A673 (cell line): Measurements from ENCODE around the gene DHRS1. TPM values are rescaled to one million over a fixed set of nuclear protein-coding genes. Genes with fewer than 3 reads are reported as not detected.

ENCODE experiments used
- BruUV-seq: library from RNA; stranded (reverse); fragments of 400-500 nt; replicated peaks from 2 replicates; lab custom pipeline; 2021; lab: Mats Ljungman, UMichigan
- CTCF ChIA-PET: fragments of 300-600 bp; sonication (Branson Sonifier 250); formaldehyde crosslinking; loops from one replicate; lab custom pipeline; 2022; ENCODE audit warnings: antibody characterized with exemption; lab: Charles Lee
- POLR2A ChIA-PET: fragments of 300-600 bp; sonication (Branson Sonifier 250); formaldehyde crosslinking; loops from one replicate; lab custom pipeline; 2022; ENCODE audit warnings: antibody characterized with exemption; ENCODE audit not compliant: low non-redundant PET; lab: Charles Lee
- DNase-seq: peaks from one replicate; pipeline ENCODE4 v3.0.0-alpha.2; 2015; ENCODE audit warnings: low spot score
- H3K27ac ChIP-seq: fragments of 200-600 bp; sonication (generic); 2 replicates; pipeline ENCODE4 v1.5.1; 2016; ENCODE audit warnings: mixed run types, low read depth, mild to moderate bottlenecking, mixed read lengths, antibody characterized with exemption, low read length; ENCODE audit not compliant: poor library complexity, severe bottlenecking
- H3K27me3 ChIP-seq: fragments of 200-600 bp; sonication (generic); replicated peaks from 2 replicates; pipeline ENCODE4 v1.6.1; 2017; ENCODE audit warnings: mixed run types, low read depth, mild to moderate bottlenecking, mixed read lengths, antibody characterized with exemption, low read length; ENCODE audit not compliant: insufficient read depth, poor library complexity
- H3K36me3 ChIP-seq: fragments of 200-600 bp; sonication (generic); 2 replicates; pipeline ENCODE4 v1.6.1; 2016; ENCODE audit warnings: mixed run types, mild to moderate bottlenecking, mixed read lengths, antibody characterized with exemption, low read length; ENCODE audit not compliant: insufficient read depth, poor library complexity, severe bottlenecking
- H3K4me1 ChIP-seq: fragments of 200-600 bp; sonication (generic); 2 replicates; pipeline ENCODE4 v1.6.1; 2017; ENCODE audit warnings: mixed run types, mild to moderate bottlenecking, mixed read lengths, antibody characterized with exemption, low read length; ENCODE audit not compliant: insufficient read depth, poor library complexity, severe bottlenecking
- H3K4me3 ChIP-seq: fragments of 200-600 bp; sonication (generic); 2 replicates; pipeline ENCODE4 v1.5.1; 2016; ENCODE audit warnings: low read depth, mixed run types, mild to moderate bottlenecking, mixed read lengths, low read length; ENCODE audit not compliant: poor library complexity, severe bottlenecking
- H3K9me3 ChIP-seq: fragments of 200-600 bp; sonication (generic); 2 replicates; pipeline ENCODE4 v1.6.1; 2016; ENCODE audit warnings: mixed run types, low read depth, mild to moderate bottlenecking, mixed read lengths, antibody characterized with exemption, low read length; ENCODE audit not compliant: poor library complexity, severe bottlenecking
- CTCF ChIP-seq: fragments of 300-800, 200-600 bp; sonication (generic); conservative IDR thresholded peaks from 2 replicates; pipeline ENCODE4 v1.5.1; 2017; ENCODE audit warnings: low read depth, mild to moderate bottlenecking, antibody characterized with exemption, low read length, moderate library complexity, mixed read lengths
- EZH2 ChIP-seq: fragments of 200-600 bp; sonication (generic); IDR thresholded peaks from 2 replicates; pipeline ENCODE4 v1.6.1; 2017; ENCODE audit warnings: borderline replicate concordance, low read depth, mild to moderate bottlenecking, mixed read lengths, antibody characterized with exemption, low read length; ENCODE audit not compliant: poor library complexity, severe bottlenecking
- intact Hi-C: fragments of 100-400 bp; cut with micrococcal nuclease; formaldehyde crosslinking; loops from one replicate; pipeline ENCODE4 v1.10.0; 2022; ENCODE audit not compliant: unreplicated experiment
- total RNA-seq: library from RNA; stranded (reverse); gene quantifications from 2 replicates; pipeline ENCODE4 v1.2.3, GENCODE V29; 2021

Gene DHRS1
- total RNA-seq, 1 experiment from 2014 or later = 13.3 TPM

- no peaks in the 10 kb centered on the region for H3K27me3 ChIP-seq
- H3K4me1 ChIP-seq = no peaks in the 10 kb centered on the region
- no peaks in the 10 kb centered on the region for H3K36me3 ChIP-seq
- intact Hi-C loops = no loop called here
- H3K4me3 ChIP-seq = no peak overlapping the region
- no TSS peak for BruUV-seq
- ChIA-PET POLR2A (interaction anchor here (0.6 kb wide), 1 partner anchor 80 kb away, joined by 3 read pairs; no protein-coding TSS in a partner anchor), CTCF (no interaction called here)
- H3K9me3 ChIP-seq = no peaks in the 10 kb centered on the region
- H3K27ac ChIP-seq = no peak overlapping the region
- TF ChIP-seq EZH2 (no peak), CTCF (no peak)
- no peak for DNase-seq
These were observed 15.0 kb downstream of the DHRS1 start for GRCh38 chr14:24284501-24285035.

GRCh38 chr14:24283796-24284460 lies 15.7 kb downstream of the DHRS1 start:
- BruUV-seq = no TSS peak
- no peak for DNase-seq
- Histone ChIP-seq H3K9me3 (no peaks in the 10 kb centered on the region), H3K27ac (no peak overlapping the region), H3K4me1 (no peaks in the 10 kb centered on the region), H3K36me3 (no peaks in the 10 kb centered on the region), H3K27me3 (no peaks in the 10 kb centered on the region), H3K4me3 (no peak overlapping the region)
- TF ChIP-seq EZH2 = no peak
- TF ChIP-seq CTCF = no peak
- CTCF ChIA-PET = interaction anchor here (0.7 kb wide), 1 partner anchor 175 kb away, joined by 4 read pairs; no protein-coding TSS in a partner anchor
- intact Hi-C loops = no loop called here
- POLR2A ChIA-PET = interaction anchor here (0.6 kb wide), 1 partner anchor 80 kb away, joined by 3 read pairs; no protein-coding TSS in a partner anchor

- H3K4me3 ChIP-seq = no peak overlapping the region
- no peak for DNase-seq
- CTCF ChIA-PET = interaction anchor here (0.6 kb wide), 2 partner anchors 28 to 52 kb away, joined by 3 to 11 read pairs; partner anchors contain the start of gene LTB4R
- no peaks in the 10 kb centered on the region for H3K4me1 ChIP-seq
- H3K27ac ChIP-seq = no peak overlapping the region
- H3K9me3 ChIP-seq = no peaks in the 10 kb centered on the region
- H3K36me3 ChIP-seq = no peaks in the 10 kb centered on the region
- H3K27me3 ChIP-seq = no peaks in the 10 kb centered on the region
- BruUV-seq = no TSS peak
- POLR2A ChIA-PET = no interaction called here
- intact Hi-C loops = no loop called here
- TF ChIP-seq EZH2 (no peak), CTCF (no peak)
These were observed 16.8 kb downstream of the DHRS1 start for GRCh38 chr14:24282736-24283135.
